ENCODE data around the gene CCDC12. TPM values are rescaled to one million over a fixed set of nuclear protein-coding genes. Genes with fewer than 3 reads are reported as not detected.

CCDC12 gene
- total RNA-seq, 2 experiments from 2014 or later = 57.0 to 59.1 TPM

GRCh38 chr3:47009225-47010110 is 32.9 kb upstream of the CCDC12 start:
- CTCF ChIA-PET = interaction anchor here (0.6 to 0.8 kb wide), 2 partner anchors 11 kb away, joined by 3 to 4 read pairs; no protein-coding TSS in a partner anchor
- POLR2A ChIA-PET = interaction anchor here (0.6 to 1.2 kb wide), 2 partner anchors 8 to 29 kb away, joined by 3 to 9 read pairs; partner anchors contain the start of gene NBEAL2

GRCh38 chr3:47008851-47009224 is 32.3 kb upstream of the CCDC12 start:
- POLR2A ChIA-PET = interaction anchor here (0.6 to 1.2 kb wide), 2 partner anchors 8 to 29 kb away, joined by 3 to 9 read pairs; partner anchors contain the start of gene NBEAL2
- CTCF ChIA-PET = interaction anchor here (0.8 kb wide), 1 partner anchor 10 kb away, joined by 4 read pairs; no protein-coding TSS in a partner anchor

- ChIA-PET CTCF (interaction anchor here (0.8 kb wide), 1 partner anchor 10 kb away, joined by 4 read pairs; no protein-coding TSS in a partner anchor), POLR2A (no interaction called here)
Measured at GRCh38 chr3:47008234-47008796, 31.8 kb upstream of the CCDC12 start.

GRCh38 chr3:47007482-47008233 is 31.1 kb upstream of the CCDC12 start:
- ChIA-PET CTCF (no interaction called here), POLR2A (interaction anchor here (1.3 kb wide), 1 partner anchor 12 kb away, joined by 4 read pairs; no protein-coding TSS in a partner anchor)

GRCh38 chr3:47007001-47007400 is 30.5 kb upstream of the CCDC12 start:
- ChIA-PET POLR2A (interaction anchor here (1.3 kb wide), 1 partner anchor 12 kb away, joined by 4 read pairs; no protein-coding TSS in a partner anchor), CTCF (interaction anchor here (1.2 kb wide), 1 partner anchor 16 kb away, joined by 4 read pairs; no protein-coding TSS in a partner anchor)

- CTCF ChIA-PET = interaction anchor here (1.2 kb wide), 1 partner anchor 15 kb away, joined by 4 read pairs; no protein-coding TSS in a partner anchor
- POLR2A ChIA-PET = no interaction called here
Measured at GRCh38 chr3:47006145-47006651, 29.7 kb upstream of the CCDC12 start.

- ChIA-PET POLR2A (interaction anchor here (0.6 kb wide), 1 partner anchor 22 kb away, joined by 3 read pairs; no protein-coding TSS in a partner anchor), CTCF (no interaction called here)
Measured at GRCh38 chr3:47005212-47006144, 28.9 kb upstream of the CCDC12 start.

- ChIA-PET POLR2A (no interaction called here), CTCF (no interaction called here)
Measured at GRCh38 chr3:47004369-47005211, 28.0 kb upstream of the CCDC12 start.

GRCh38 chr3:47003461-47004368 is 27.2 kb upstream of the CCDC12 start:
- CTCF ChIA-PET = no interaction called here

GRCh38 chr3:47003056-47003410 is 26.5 kb upstream of the CCDC12 start:
- CTCF ChIA-PET = no interaction called here
- POLR2A ChIA-PET = no interaction called here

More at GRCh38 chr3:47003461-47004368, 27.2 kb upstream of the CCDC12 start:
- POLR2A ChIA-PET = no interaction called here

GRCh38 chr3:47002171-47003055 is 25.9 kb upstream of the CCDC12 start:
- CTCF ChIA-PET = no interaction called here

GRCh38 chr3:47001731-47002170 is 25.2 kb upstream of the CCDC12 start:
- ChIA-PET CTCF (no interaction called here), POLR2A (no interaction called here)

More at GRCh38 chr3:47002171-47003055, 25.9 kb upstream of the CCDC12 start:
- POLR2A ChIA-PET = no interaction called here

- POLR2A ChIA-PET = no interaction called here
- CTCF ChIA-PET = no interaction called here
Measured at GRCh38 chr3:47000922-47001730, 24.6 kb upstream of the CCDC12 start.

GRCh38 chr3:47000198-47000815 is 23.8 kb upstream of the CCDC12 start:
- ChIA-PET POLR2A (no interaction called here), CTCF (interaction anchor here (1.0 to 3.4 kb wide), 2 partner anchors 20 to 41 kb away, joined by 3 to 11 read pairs; no protein-coding TSS in a partner anchor)
